GM10266 (cell line): ENCODE results near the gene ZC3H4.

Source experiments
- DNase-seq: peaks from one replicate; pipeline ENCODE4 v3.0.0; 2012; ENCODE audit errors: extremely low spot score
- TF ChIP-seq, protein P1 (sequence below): IDR thresholded peaks from 2 replicates; pipeline ENCODE4 v1.5.1; 2012; ENCODE audit warnings: mild to moderate bottlenecking, low read depth; ENCODE audit not compliant: control insufficient read depth, insufficient read depth; ENCODE audit errors: missing control alignments

The ZC3H4 gene

GRCh38 chr19:47155148-47155547, 41.6 kb upstream of the ZC3H4 start:
- TF ChIP-seq, protein P1, sequence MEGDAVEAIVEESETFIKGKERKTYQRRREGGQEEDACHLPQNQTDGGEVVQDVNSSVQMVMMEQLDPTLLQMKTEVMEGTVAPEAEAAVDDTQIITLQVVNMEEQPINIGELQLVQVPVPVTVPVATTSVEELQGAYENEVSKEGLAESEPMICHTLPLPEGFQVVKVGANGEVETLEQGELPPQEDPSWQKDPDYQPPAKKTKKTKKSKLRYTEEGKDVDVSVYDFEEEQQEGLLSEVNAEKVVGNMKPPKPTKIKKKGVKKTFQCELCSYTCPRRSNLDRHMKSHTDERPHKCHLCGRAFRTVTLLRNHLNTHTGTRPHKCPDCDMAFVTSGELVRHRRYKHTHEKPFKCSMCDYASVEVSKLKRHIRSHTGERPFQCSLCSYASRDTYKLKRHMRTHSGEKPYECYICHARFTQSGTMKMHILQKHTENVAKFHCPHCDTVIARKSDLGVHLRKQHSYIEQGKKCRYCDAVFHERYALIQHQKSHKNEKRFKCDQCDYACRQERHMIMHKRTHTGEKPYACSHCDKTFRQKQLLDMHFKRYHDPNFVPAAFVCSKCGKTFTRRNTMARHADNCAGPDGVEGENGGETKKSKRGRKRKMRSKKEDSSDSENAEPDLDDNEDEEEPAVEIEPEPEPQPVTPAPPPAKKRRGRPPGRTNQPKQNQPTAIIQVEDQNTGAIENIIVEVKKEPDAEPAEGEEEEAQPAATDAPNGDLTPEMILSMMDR: no peak
- no peak for DNase-seq

DNA sequence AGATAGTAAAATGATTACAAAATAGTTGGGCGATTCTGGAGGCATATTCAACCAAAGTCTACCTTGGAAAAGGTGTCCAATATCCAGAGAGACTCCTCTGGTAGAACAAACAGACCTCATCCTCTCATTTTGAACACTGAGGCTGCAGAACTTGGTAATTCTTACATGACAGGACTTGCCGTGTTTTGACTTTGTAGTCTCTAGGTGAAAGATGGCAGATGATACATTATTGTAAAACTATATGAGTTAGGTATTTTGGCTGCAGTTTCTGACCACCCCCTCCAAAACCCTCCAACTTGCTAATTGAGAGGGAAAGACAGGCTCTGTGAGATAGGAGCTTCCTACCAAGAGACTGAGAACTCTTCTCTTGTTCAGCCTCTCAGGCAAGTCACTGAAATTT, 39.7 kb upstream of the ZC3H4 start:
- TF ChIP-seq, protein P1: no peak
- no peak for DNase-seq

GRCh38 chr19:47152632-47153031, 39.1 kb upstream of the ZC3H4 start:
- DNase-seq: no peak
- TF ChIP-seq, protein P1: no peak

DNA sequence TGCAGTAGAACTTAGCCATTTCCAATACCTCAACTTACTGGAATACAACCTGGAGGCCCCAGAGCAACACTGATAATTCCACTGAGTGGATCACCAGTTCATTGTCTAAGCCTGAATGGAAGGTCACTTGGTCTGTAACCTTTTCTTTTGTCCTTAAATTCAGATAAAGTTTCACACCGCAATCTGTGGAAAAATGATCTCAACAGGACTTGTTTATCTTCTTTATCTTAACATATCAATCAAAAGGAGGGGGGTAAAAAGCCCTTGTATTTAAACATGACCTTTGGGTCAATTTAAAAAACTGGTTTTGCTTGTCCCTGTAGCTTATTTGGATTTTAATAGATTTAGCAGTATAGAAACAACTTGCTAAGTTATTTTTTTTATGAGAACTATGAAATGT, 38.6 kb upstream of the ZC3H4 start:
- no peak for DNase-seq

GRCh38 chr19:47151627-47152026, 38.1 kb upstream of the ZC3H4 start:
- no peak for DNase-seq
- TF ChIP-seq, protein P1: no peak

More for the DNA sequence above, 38.6 kb upstream of the ZC3H4 start:
- TF ChIP-seq, protein P1: no peak

- no peak for DNase-seq
- TF ChIP-seq, protein P1: no peak
Measured at GRCh38 chr19:47146920-47147319, 33.3 kb upstream of the ZC3H4 start.

DNA sequence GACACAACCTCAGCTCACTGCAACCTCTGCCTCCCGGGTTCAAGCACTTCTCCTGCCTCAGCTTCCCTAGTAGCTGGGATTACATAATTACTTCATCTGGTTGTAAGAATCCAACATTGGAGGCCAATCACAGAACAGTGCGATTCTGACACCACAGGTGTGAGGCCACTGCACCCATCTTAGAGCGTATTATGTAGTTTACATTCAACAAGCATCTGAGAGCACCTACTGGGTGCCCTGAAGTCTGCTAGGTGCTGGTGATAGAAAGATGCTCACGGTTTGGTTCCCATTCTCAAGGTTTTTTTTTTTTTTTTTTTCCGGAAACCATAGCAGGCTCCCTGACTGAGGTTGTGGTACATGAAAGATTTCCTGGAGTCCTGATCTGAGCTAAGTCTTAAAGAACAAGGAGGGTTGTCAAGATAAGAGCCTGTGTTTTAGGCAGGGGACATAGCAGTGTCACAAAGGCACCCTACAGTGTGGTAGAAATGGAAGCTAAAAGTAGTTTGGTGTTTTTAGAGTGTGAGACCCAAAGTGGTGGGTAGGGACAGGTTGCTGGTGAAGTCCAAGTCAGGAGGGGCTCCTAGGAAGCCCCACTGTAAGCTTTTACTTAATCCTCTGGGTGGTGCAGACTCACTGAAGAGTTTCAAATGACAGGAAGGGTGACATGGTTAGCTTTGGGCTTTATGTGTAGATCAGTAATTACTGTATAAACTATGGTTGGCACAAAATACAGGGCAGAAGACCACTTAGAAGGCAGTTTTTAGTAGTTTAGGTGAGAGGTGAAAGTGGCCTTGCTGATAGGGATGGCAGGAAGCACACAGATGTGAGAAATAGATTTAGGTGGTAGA, 32.3 kb upstream of the ZC3H4 start:
- TF ChIP-seq, protein P1: no peak

More for the DNA sequence above, 32.3 kb upstream of the ZC3H4 start:
- DNase-seq: no peak
